ENCODE measurements around the gene PTTG1.
"Not testable (repeated sequence)": the region's sequence is repeated elsewhere in the genome, so short reads cannot be mapped to it uniquely, and the experiment has no call there.

Gene PTTG1

DNA sequence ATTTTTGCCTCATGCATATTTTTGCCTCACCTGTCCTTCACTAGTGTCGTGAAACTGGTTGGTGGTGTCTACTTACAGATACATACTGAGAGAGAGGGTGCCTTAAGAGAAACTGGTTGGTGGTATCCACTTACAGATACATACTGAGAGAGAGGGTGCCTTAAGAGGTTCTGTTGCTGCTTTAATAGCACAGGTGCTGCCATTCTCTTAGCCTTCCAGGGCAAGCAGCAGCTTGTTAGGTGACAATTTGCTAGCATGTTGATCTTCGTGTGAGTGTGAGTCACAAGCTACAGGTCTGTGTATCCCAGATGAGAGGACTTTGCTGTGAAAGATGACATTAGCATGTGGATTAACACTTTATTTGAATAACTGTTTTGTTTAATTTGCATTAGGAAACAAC, 1.4 kb downstream of the PTTG1 start:
- H3K4me3 ChIP-seq (replicated peaks; ENCODE audit: low read depth, low read length), result peak overlapping the region; percentile 68
- TF ChIP-seq, protein P1, sequence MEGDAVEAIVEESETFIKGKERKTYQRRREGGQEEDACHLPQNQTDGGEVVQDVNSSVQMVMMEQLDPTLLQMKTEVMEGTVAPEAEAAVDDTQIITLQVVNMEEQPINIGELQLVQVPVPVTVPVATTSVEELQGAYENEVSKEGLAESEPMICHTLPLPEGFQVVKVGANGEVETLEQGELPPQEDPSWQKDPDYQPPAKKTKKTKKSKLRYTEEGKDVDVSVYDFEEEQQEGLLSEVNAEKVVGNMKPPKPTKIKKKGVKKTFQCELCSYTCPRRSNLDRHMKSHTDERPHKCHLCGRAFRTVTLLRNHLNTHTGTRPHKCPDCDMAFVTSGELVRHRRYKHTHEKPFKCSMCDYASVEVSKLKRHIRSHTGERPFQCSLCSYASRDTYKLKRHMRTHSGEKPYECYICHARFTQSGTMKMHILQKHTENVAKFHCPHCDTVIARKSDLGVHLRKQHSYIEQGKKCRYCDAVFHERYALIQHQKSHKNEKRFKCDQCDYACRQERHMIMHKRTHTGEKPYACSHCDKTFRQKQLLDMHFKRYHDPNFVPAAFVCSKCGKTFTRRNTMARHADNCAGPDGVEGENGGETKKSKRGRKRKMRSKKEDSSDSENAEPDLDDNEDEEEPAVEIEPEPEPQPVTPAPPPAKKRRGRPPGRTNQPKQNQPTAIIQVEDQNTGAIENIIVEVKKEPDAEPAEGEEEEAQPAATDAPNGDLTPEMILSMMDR (IDR thresholded peaks at IDR 0.05; ENCODE audit: low read length, missing control alignments), result no peak

DNA sequence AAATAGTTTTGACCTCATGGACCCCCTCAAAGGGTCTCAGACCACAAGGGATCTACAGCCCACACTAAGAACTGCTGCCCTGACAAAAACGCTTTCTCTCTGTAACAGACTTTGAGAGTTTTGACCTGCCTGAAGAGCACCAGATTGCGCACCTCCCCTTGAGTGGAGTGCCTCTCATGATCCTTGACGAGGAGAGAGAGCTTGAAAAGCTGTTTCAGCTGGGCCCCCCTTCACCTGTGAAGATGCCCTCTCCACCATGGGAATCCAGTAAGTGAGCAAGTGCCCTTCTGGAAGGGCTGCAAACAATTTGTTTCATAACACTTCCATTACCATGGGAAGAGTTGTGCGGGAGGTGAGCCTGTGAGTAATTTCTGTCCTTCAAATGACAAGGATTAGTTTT, 6.0 kb downstream of the PTTG1 start:
- TF ChIP-seq, protein P1 (IDR thresholded peaks at IDR 0.05; ENCODE audit: low read length, missing control alignments), result no peak
- DNase-seq (ENCODE audit: low read depth), result no peak

More for the DNA sequence above, 1.4 kb downstream of the PTTG1 start:
- DNase-seq (ENCODE audit: low read depth), result no peak

DNA sequence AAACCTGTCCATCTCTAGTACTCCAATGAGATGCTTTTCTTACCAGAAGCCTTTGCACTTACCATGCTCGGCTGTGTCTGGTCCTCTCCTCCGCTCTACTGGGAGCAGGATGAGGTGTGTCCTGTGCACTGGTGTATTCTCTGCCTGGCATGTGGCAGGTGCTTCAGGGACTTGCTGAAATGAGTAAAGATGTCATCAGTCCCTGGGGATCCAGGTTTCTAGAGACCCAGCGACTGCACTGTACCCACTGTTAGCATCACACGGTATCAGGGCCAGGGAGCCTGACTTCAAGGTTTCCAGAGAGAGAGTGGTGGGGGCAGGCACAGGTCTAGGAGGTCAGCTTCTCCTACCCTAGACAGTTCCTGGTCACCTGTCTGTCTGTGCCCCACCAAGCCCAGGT, 10.5 kb downstream of the PTTG1 start:
- TF ChIP-seq, protein P1 (IDR thresholded peaks at IDR 0.05; ENCODE audit: low read length, missing control alignments), result no peak
- H3K4me3 ChIP-seq (replicated peaks; ENCODE audit: low read depth, low read length), result no peak overlapping the region
- DNase-seq (ENCODE audit: low read depth), result no peak

More for the DNA sequence above, 6.0 kb downstream of the PTTG1 start:
- H3K4me3 ChIP-seq (replicated peaks; ENCODE audit: low read depth, low read length), result no peak overlapping the region

DNA sequence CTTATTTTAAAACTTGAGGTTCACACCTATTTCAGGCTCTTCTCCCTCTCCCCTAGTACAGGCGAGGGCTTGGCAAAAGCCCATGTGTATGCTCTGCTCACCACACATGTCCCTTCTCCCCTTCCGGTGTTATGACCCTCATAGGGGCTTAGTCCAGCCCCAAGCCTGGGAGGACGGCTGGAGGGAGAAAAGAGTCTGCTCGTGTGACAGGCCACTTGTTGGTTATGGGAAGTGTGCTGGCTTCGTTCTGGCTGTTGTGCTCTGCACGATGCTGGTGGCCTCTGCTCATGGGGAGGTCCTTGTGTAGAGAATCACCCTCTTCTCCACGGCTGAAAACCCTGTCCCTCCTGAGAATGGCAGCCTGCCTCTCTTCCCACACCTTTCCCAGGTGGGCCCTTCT, 11.1 kb downstream of the PTTG1 start:
- no peak overlapping the region for H3K4me3 ChIP-seq (replicated peaks; ENCODE audit: low read depth, low read length)
- TF ChIP-seq, protein P1 (IDR thresholded peaks at IDR 0.05; ENCODE audit: low read length, missing control alignments), result no peak
- DNase-seq (ENCODE audit: low read depth), result no peak

DNA sequence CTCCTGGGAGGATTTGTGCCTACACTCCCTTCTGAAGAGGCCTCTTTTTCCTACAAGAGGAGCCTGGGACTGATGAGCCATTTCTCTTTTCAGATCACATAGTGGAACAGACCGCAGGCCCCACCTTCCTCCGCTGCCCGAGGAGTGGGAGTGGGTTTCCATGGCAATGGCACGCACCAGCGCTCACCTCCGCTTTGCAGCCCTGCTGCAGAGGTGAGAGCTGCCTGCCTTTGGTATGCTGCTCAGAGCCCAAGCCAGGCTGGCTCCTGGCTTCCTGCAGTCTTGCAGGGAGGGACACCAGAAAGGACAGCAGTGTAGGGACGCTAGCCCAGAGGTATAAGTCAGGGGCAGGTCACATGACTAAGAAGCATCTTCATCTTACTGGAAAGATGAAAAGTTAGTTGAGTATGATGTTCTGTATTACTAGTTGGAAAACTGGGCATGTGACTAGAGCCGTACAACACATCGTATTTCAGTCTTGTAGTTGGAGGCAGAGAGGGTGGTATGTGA, 12.4 kb downstream of the PTTG1 start:
- no peak for DNase-seq (ENCODE audit: low read depth)
- no peak overlapping the region for H3K4me3 ChIP-seq (replicated peaks; ENCODE audit: low read depth, low read length)
- TF ChIP-seq, protein P1 (IDR thresholded peaks at IDR 0.05; ENCODE audit: low read length, missing control alignments), result no peak

DNA sequence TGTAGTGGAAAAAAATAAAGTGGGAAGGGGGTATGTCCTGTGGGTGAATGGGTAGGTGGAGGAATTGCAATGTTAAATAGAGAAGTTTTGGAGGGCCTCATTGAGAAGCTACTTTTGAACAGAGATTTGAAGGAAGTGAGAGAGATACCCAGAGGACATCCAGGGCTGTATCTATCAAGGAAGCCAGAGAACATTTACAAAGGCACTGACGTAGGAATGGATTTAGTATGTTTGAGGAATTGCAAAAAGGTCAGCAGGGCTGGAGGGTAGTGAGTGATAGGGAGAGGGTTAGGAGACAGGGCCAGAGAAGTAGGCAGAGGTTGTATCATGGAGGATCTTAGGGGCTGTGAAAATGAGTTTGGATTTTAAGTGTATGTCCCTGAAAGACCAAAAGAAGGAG, 13.9 kb downstream of the PTTG1 start:
- TF ChIP-seq, protein P1 (IDR thresholded peaks at IDR 0.05; ENCODE audit: low read length, missing control alignments), result no peak
- no peak for DNase-seq (ENCODE audit: low read depth)
- no peak overlapping the region for H3K4me3 ChIP-seq (replicated peaks; ENCODE audit: low read depth, low read length)

DNA sequence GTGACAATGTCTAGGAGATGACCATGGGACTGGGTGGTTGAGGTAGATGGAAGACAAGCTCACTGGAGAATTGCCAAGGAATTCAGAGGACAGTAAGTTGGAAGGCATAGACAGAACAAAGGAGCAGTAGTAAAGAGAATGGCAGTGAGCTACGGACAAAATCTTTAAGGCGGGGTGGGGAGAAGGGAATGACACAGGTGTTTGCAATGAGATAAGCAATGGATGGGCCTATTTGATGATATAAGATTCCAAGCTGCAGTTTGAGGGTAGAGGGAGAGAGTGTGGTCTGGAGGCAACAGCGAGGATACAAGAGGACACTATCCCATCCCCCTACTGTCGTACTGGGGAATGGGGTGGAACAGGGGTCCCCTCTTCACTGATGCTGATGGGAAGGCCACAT, 14.4 kb downstream of the PTTG1 start:
- TF ChIP-seq, protein P1 (IDR thresholded peaks at IDR 0.05; ENCODE audit: low read length, missing control alignments), result no peak
- no peak overlapping the region for H3K4me3 ChIP-seq (replicated peaks; ENCODE audit: low read depth, low read length)
- no peak for DNase-seq (ENCODE audit: low read depth)

DNA sequence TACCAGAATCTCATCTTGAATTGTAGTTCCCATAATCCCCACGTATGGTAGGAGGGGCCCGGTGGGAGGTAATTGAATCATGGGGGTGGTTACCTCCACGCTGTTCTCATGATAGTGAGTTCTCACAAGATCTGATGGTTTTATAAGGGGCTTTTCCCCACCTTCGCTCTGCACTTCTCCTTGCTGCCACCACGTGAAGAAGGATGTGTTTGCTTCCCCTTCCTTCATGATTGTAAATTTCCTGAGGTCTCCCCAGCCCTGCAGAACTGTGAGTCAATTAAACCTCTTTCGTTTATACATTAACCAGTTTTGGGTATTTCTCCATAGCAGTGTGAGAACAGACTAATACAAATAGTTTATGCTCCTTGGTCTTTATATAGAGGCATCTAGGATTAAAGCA, 15.0 kb downstream of the PTTG1 start:
- H3K4me3 ChIP-seq (replicated peaks; ENCODE audit: low read depth, low read length); DNase-seq (ENCODE audit: low read depth): not testable (repeated sequence)

All from fibroblast of pulmonary artery (primary cell).